ENCODE results near the gene MRPL14.

The MRPL14 gene

GRCh38 chr6:44087623-44088022 lies 39.6 kb downstream of the MRPL14 start:
- Histone ChIP-seq H3K27ac (no peak overlapping the region), H3K27me3 (ENCODE audit: insufficient read depth, low read depth, severe bottlenecking) (no peaks in the 10 kb centered on the region), H3K9me3 (ENCODE audit: severe bottlenecking) (no peaks in the 10 kb centered on the region), H3K4me3 (ENCODE audit: low read depth, low read length) (no peak overlapping the region), H3K36me3 (peaks cover 20% of the 10 kb centered on the region)
- TF ChIP-seq, protein P1, sequence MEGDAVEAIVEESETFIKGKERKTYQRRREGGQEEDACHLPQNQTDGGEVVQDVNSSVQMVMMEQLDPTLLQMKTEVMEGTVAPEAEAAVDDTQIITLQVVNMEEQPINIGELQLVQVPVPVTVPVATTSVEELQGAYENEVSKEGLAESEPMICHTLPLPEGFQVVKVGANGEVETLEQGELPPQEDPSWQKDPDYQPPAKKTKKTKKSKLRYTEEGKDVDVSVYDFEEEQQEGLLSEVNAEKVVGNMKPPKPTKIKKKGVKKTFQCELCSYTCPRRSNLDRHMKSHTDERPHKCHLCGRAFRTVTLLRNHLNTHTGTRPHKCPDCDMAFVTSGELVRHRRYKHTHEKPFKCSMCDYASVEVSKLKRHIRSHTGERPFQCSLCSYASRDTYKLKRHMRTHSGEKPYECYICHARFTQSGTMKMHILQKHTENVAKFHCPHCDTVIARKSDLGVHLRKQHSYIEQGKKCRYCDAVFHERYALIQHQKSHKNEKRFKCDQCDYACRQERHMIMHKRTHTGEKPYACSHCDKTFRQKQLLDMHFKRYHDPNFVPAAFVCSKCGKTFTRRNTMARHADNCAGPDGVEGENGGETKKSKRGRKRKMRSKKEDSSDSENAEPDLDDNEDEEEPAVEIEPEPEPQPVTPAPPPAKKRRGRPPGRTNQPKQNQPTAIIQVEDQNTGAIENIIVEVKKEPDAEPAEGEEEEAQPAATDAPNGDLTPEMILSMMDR (IDR thresholded peaks at IDR 0.05; ENCODE audit: low read depth, low read length), result no peak
- DNase-seq, result no peak

DNA sequence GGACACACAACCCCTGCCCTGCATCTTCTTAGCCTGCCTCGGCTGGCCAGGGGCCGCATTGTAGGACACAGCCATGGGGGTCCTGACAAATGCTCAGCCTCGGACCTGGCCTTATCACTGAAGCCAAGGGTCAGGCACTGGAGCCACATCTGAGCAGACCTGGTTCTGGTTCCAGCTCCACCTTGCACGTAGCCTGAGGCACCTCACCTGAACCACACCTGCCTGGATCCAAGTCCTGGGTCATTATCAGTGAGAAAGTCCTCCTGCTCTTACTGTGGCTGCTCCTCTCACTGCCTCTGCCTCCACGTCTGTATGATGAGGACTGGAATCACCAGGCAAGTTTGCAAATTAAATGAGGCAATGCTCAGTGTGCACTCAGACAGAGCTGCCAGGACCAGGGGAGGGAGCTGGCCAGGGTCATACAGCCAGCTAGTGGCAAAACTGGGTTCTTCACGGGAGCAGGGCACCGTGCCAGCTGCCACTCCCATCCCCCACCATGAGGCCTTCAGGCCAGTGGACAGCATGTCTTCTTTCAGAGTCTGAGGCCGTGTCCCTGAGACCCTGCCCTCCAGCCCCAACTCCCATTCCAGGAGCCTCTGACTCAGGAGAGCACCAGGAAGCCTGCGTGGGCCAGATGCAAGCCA lies 40.2 kb downstream of the MRPL14 start:
- no peak overlapping the region for H3K4me3 ChIP-seq (ENCODE audit: low read depth, low read length)
- no peak overlapping the region for H3K27ac ChIP-seq
- no peaks in the 10 kb centered on the region for H3K27me3 ChIP-seq (ENCODE audit: insufficient read depth, low read depth, severe bottlenecking)
- H3K36me3 ChIP-seq, result peaks cover 14% of the 10 kb centered on the region
- H3K9me3 ChIP-seq (ENCODE audit: severe bottlenecking), result no peaks in the 10 kb centered on the region
- TF ChIP-seq, protein P1 (IDR thresholded peaks at IDR 0.05; ENCODE audit: low read depth, low read length), result no peak
- DNase-seq, result no peak

DNA sequence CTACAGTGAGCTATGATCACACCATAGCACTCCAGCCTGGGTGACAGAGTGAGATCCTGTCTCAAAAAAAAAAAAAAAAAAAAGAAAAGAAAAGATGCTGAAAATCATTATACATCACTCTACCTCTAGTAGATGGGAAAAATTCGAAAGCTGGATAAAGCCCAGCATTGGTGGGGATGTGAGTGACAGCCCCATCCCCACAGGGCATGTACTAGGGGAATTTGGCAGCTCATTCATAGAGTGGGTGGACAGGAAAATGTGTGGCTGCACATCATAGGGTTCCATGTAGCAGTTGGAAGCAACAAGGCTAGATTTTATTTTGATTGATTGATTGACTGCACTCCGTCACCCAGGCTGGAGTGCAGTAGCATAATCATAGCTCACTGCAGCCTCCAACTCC lies 42.0 kb downstream of the MRPL14 start:
- TF ChIP-seq, protein P1 (IDR thresholded peaks at IDR 0.05; ENCODE audit: low read depth, low read length), result no peak
- no peak overlapping the region for H3K27ac ChIP-seq
- no peaks in the 10 kb centered on the region for H3K27me3 ChIP-seq (ENCODE audit: insufficient read depth, low read depth, severe bottlenecking)

DNA sequence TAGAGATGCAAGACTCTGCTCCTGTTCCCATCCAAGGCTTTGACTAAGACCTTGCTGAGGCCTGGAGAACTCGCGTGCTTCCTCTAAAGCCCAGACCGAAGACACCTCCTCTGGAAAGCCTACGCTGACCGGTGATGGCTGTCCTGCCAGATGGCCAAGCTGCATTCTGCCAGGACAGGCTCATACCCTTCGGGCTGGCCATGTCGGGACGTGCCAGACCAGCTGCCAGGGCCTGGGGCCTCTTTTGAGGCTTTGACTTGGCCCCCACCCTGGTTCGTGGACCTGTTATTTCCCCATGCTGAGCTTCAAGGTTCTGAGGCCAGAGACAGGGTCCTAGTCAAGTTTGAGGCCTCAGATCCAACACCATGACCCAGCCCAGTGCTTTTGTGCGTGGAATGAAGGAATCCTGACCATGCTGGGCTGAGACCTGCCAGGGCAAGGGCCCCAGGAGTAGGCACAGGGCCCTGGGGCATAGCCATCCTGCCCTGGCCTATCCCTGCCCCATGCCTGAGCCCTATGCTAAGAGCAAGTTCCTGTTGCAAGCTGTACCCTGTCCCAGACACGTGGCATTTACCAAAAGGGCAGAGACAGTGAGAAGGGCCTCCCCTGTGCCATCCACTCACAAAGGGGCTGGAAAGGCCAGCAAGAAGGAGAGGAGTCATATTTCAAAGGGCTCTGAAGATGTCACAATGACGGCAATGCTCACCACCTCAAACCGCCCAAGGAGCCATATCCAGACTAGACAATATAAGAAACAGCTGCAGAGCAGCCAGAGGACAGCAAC lies 42.8 kb downstream of the MRPL14 start:
- Histone ChIP-seq H3K27ac (no peak overlapping the region), H3K36me3 (no peaks in the 10 kb centered on the region), H3K9me3 (ENCODE audit: severe bottlenecking) (no peaks in the 10 kb centered on the region), H3K27me3 (ENCODE audit: insufficient read depth, low read depth, severe bottlenecking) (no peaks in the 10 kb centered on the region), H3K4me3 (ENCODE audit: low read depth, low read length) (no peak overlapping the region)
- no peak for DNase-seq
- TF ChIP-seq, protein P1 (IDR thresholded peaks at IDR 0.05; ENCODE audit: low read depth, low read length), result no peak

More for the DNA sequence above, 42.0 kb downstream of the MRPL14 start:
- no peak overlapping the region for H3K4me3 ChIP-seq (ENCODE audit: low read depth, low read length)
- peaks cover 3% of the 10 kb centered on the region; the same call in 1 of the 2 replicates for H3K36me3 ChIP-seq
- H3K9me3 ChIP-seq (ENCODE audit: severe bottlenecking), result no peaks in the 10 kb centered on the region
- no peak for DNase-seq

DNA sequence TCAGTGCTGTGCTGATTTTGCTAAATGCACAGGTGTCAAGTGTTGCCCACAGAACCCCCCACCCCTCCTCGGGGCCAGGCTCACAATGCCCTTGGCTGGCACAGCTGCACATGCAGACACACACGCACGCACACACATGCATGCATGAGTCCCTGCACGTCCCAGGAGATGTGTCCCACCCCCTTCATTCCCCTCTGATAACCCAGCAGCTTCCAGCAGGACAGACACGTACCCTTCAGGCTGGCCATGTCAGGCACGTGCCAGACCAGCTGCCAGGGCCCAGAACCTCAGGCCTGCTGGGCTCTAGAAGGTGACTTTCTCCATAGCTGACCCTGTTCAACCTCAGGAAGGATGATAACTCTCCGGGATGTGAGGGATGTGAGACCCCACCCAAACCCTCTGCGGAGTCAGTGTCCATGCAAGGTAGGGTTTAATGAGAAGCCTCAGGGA lies 44.4 kb downstream of the MRPL14 start:
- H3K27me3 ChIP-seq (ENCODE audit: insufficient read depth, low read depth, severe bottlenecking), result no peaks in the 10 kb centered on the region
- H3K4me3 ChIP-seq (ENCODE audit: low read depth, low read length), result no peak overlapping the region
- H3K9me3 ChIP-seq (ENCODE audit: severe bottlenecking), result no peaks in the 10 kb centered on the region
- H3K36me3 ChIP-seq, result no peaks in the 10 kb centered on the region
- no peak for DNase-seq
- TF ChIP-seq, protein P1 (IDR thresholded peaks at IDR 0.05; ENCODE audit: low read depth, low read length), result no peak
- no peak overlapping the region for H3K27ac ChIP-seq

Data from WERI-Rb-1 (cell line).